Measurements from ENCODE around the gene OLFM2.

DNA sequence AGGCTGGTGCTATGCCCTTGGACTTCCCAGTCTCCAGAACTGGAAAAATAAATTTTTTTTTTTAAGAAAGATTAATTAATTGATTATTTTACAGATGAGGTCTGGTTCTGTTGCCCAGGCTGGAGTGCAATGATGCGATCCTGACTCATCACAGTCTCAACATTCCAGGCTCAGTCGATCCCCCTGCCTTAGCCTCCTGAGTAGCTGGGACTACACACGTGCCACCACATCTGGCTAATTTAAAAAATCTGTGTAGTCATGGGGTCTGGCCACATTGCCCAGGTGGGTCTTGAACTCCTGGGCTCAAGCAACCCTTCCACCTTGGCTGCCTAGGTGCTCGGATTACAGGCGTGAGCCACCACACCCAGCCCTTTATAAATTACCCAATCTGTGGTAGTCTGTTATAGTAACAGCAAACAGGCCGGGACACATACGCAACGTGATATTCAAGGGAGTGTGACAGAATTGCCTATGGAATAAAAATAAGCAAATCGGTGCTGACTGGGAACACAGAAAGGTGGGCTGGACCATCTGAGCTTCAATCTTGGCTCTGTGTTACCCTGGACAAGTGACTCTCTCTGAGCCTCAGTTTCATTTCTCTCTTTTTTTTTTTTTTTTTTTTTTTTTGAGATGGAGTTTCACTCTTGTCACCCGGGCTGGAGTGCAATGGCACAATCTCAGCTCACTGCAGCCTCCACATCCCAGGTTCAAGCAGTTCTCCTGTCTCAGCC lies 58.4 kb downstream of the OLFM2 start:
- TF ChIP-seq, protein P1, sequence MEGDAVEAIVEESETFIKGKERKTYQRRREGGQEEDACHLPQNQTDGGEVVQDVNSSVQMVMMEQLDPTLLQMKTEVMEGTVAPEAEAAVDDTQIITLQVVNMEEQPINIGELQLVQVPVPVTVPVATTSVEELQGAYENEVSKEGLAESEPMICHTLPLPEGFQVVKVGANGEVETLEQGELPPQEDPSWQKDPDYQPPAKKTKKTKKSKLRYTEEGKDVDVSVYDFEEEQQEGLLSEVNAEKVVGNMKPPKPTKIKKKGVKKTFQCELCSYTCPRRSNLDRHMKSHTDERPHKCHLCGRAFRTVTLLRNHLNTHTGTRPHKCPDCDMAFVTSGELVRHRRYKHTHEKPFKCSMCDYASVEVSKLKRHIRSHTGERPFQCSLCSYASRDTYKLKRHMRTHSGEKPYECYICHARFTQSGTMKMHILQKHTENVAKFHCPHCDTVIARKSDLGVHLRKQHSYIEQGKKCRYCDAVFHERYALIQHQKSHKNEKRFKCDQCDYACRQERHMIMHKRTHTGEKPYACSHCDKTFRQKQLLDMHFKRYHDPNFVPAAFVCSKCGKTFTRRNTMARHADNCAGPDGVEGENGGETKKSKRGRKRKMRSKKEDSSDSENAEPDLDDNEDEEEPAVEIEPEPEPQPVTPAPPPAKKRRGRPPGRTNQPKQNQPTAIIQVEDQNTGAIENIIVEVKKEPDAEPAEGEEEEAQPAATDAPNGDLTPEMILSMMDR (IDR thresholded peaks at IDR 0.05; ENCODE audit: insufficient read depth, low read length): no peak
- TF ChIP-seq, protein P2, sequence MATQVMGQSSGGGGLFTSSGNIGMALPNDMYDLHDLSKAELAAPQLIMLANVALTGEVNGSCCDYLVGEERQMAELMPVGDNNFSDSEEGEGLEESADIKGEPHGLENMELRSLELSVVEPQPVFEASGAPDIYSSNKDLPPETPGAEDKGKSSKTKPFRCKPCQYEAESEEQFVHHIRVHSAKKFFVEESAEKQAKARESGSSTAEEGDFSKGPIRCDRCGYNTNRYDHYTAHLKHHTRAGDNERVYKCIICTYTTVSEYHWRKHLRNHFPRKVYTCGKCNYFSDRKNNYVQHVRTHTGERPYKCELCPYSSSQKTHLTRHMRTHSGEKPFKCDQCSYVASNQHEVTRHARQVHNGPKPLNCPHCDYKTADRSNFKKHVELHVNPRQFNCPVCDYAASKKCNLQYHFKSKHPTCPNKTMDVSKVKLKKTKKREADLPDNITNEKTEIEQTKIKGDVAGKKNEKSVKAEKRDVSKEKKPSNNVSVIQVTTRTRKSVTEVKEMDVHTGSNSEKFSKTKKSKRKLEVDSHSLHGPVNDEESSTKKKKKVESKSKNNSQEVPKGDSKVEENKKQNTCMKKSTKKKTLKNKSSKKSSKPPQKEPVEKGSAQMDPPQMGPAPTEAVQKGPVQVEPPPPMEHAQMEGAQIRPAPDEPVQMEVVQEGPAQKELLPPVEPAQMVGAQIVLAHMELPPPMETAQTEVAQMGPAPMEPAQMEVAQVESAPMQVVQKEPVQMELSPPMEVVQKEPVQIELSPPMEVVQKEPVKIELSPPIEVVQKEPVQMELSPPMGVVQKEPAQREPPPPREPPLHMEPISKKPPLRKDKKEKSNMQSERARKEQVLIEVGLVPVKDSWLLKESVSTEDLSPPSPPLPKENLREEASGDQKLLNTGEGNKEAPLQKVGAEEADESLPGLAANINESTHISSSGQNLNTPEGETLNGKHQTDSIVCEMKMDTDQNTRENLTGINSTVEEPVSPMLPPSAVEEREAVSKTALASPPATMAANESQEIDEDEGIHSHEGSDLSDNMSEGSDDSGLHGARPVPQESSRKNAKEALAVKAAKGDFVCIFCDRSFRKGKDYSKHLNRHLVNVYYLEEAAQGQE (IDR thresholded peaks at IDR 0.05; ENCODE audit: insufficient replicate concordance, low read depth): no peak
- TF ChIP-seq GABPA (IDR thresholded peaks at IDR 0.05; ENCODE audit: low read depth): no peak
- TF ChIP-seq SPI1 (IDR thresholded peaks at IDR 0.05; ENCODE audit: borderline replicate concordance, low read depth): no peak
